ENCODE data around the gene WIPF1.

WIPF1 gene

GRCh38 chr2:174621323-174621722 lies 23.7 kb upstream of the WIPF1 start:
- TF ChIP-seq, protein P1, sequence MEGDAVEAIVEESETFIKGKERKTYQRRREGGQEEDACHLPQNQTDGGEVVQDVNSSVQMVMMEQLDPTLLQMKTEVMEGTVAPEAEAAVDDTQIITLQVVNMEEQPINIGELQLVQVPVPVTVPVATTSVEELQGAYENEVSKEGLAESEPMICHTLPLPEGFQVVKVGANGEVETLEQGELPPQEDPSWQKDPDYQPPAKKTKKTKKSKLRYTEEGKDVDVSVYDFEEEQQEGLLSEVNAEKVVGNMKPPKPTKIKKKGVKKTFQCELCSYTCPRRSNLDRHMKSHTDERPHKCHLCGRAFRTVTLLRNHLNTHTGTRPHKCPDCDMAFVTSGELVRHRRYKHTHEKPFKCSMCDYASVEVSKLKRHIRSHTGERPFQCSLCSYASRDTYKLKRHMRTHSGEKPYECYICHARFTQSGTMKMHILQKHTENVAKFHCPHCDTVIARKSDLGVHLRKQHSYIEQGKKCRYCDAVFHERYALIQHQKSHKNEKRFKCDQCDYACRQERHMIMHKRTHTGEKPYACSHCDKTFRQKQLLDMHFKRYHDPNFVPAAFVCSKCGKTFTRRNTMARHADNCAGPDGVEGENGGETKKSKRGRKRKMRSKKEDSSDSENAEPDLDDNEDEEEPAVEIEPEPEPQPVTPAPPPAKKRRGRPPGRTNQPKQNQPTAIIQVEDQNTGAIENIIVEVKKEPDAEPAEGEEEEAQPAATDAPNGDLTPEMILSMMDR (IDR thresholded peaks at IDR 0.05; ENCODE audit: extremely low read depth, missing control alignments) = no peak
- no peak for DNase-seq (ENCODE audit: low spot score)

DNA sequence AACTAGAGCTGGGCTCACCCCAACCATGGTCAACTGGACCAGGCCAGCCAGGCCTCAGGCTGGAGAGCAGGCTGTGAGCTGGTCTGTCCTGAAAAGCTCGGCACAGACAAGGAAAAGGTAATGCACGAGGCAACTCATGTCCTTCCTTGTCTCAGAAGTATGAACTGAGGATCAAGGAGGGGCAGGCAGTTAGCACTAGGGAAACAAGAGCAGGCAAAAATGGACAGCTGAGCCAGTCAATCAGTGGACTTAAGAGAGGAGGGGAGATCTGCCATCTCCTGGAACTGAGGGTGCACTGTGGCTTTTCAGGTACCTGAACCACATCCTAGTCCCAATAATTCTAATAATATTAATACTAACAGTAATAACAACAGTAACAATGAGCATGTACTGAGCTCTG lies 20.6 kb upstream of the WIPF1 start:
- TF ChIP-seq, protein P1 (IDR thresholded peaks at IDR 0.05; ENCODE audit: extremely low read depth, missing control alignments) = no peak

DNA sequence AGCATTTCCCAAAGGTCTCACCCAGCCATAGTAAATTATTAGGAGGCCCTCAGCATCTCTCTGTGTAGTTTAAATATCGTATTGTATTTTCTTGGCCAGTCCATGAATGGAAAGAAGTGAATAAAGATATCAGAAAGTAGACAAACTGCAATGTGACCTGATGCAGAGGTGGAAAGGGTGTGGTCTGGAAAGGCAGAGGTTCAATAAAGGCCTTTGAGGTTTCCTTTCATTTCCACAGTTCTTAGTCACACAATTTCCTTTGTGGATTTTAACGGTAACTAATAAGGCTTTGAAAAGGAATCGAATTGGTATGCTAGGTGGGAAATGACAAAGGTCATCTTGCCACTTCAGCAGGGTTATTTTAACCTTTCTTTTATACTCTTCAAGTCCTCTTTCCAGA lies 20.1 kb upstream of the WIPF1 start:
- DNase-seq (ENCODE audit: low spot score) = no peak
- TF ChIP-seq, protein P1 (IDR thresholded peaks at IDR 0.05; ENCODE audit: extremely low read depth, missing control alignments) = no peak

More for the DNA sequence above, 20.6 kb upstream of the WIPF1 start:
- DNase-seq (ENCODE audit: low spot score) = no peak

GRCh38 chr2:174617120-174617519 lies 19.5 kb upstream of the WIPF1 start:
- TF ChIP-seq, protein P1 (IDR thresholded peaks at IDR 0.05; ENCODE audit: extremely low read depth, missing control alignments) = no peak
- DNase-seq (ENCODE audit: low spot score) = no peak

- no peak for DNase-seq (ENCODE audit: low spot score)
- TF ChIP-seq, protein P1 (IDR thresholded peaks at IDR 0.05; ENCODE audit: extremely low read depth, missing control alignments) = no peak
Measured at GRCh38 chr2:174615871-174616436, 18.4 kb upstream of the WIPF1 start.

- TF ChIP-seq, protein P1 (IDR thresholded peaks at IDR 0.05; ENCODE audit: extremely low read depth, missing control alignments) = no peak
- DNase-seq (ENCODE audit: low spot score) = no peak
Measured at GRCh38 chr2:174614261-174614660, 16.7 kb upstream of the WIPF1 start.

DNA sequence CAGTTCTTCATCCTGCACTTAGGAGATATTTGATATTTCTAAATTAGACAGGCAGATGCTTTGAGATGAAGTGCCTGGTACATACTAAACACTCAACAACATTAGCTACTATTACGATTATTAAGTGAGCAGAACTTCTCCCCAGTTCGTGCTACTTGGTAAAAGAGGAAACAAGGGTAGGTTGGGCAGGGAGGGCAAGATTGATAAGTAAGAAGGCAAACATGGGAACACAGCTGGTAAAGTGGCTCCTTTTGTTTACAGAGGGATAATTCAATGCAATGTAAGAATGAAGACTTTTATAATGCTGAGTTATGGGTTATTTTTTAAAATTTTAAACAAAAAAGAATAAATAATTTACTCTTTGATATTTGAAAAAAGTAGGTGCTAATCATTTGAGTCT lies 15.9 kb upstream of the WIPF1 start:
- TF ChIP-seq, protein P1 (IDR thresholded peaks at IDR 0.05; ENCODE audit: extremely low read depth, missing control alignments) = no peak
- no peak for DNase-seq (ENCODE audit: low spot score)

Data from GM20000 (cell line).